Smooth muscle cell (in vitro differentiated cells): ENCODE measurements around the gene DAGLA. TPM values are rescaled to one million over a fixed set of nuclear protein-coding genes. Genes with fewer than 3 reads are reported as not detected.

ENCODE experiments used
- DNase-seq: peaks from one replicate; lab custom pipeline; 2025; ENCODE audit not compliant: unreplicated experiment; lab: John Stamatoyannopoulos, UW
- H2AFZ ChIP-seq: fragments of 200-600 bp; sonication (generic); 2 replicates; pipeline ENCODE4 v1.6.0; 2016; ENCODE audit warnings: antibody characterized with exemption, low read depth, mild to moderate bottlenecking
- H3F3A ChIP-seq: fragments of 200-600 bp; sonication (generic); 2 replicates; pipeline ENCODE4 v1.6.0; 2017; ENCODE audit warnings: antibody characterized with exemption, low read depth
- H3K27ac ChIP-seq: fragments of 200-600 bp; sonication (generic); 2 replicates; pipeline ENCODE4 v1.5.1; 2016; ENCODE audit warnings: low read depth, mild to moderate bottlenecking
- H3K27me3 ChIP-seq: fragments of 200-600 bp; sonication (generic); 2 replicates; pipeline ENCODE4 v1.6.1; 2016; ENCODE audit warnings: low read depth, mild to moderate bottlenecking
- H3K36me3 ChIP-seq: fragments of 200-600 bp; sonication (generic); 2 replicates; pipeline ENCODE4 v1.5.1; 2016; ENCODE audit warnings: low read depth
- H3K4me1 ChIP-seq: fragments of 200-600 bp; sonication (generic); 2 replicates; pipeline ENCODE4 v1.5.1; 2016; ENCODE audit warnings: low read depth
- H3K4me2 ChIP-seq: fragments of 200-600 bp; sonication (generic); 2 replicates; pipeline ENCODE4 v1.6.0; 2016; ENCODE audit warnings: mild to moderate bottlenecking
- H3K4me3 ChIP-seq: fragments of 200-600 bp; sonication (generic); 2 replicates; pipeline ENCODE4 v1.5.1; 2016; ENCODE audit warnings: mild to moderate bottlenecking
- H3K79me2 ChIP-seq: fragments of 200-600 bp; sonication (generic); 2 replicates; pipeline ENCODE4 v1.6.0; 2016; ENCODE audit warnings: low read depth, mild to moderate bottlenecking
- H3K9ac ChIP-seq: fragments of 200-600 bp; sonication (generic); 2 replicates; pipeline ENCODE4 v1.6.0; 2016; ENCODE audit warnings: low read depth
- H3K9me3 ChIP-seq: fragments of 200-600 bp; sonication (generic); replicated peaks from 2 replicates; pipeline ENCODE4 v1.5.1; 2016; ENCODE audit warnings: low read depth
- H4K20me1 ChIP-seq: fragments of 200-600 bp; sonication (generic); 2 replicates; pipeline ENCODE4 v1.6.0; 2016; ENCODE audit warnings: low read depth
- CTCF ChIP-seq: fragments of 200-600 bp; sonication (generic); IDR thresholded peaks from 2 replicates; pipeline ENCODE4 v1.5.1; 2017; ENCODE audit warnings: borderline replicate concordance, mild to moderate bottlenecking, antibody characterized with exemption; ENCODE audit not compliant: insufficient read depth, poor library complexity, severe bottlenecking
- WGBS: methylation state at CpG from one replicate; pipeline ENCODE4 v1.1.7; 2016; ENCODE audit warnings: low lambda C conversion rate; 5-methylcytosine and 5-hydroxymethylcytosine counted together
- polyA plus RNA-seq: library from polyadenylated mRNA; unstranded; fragments of >200 nt; fragmentation: Nextera tagmentation; extraction: Ambion mirVana; gene quantifications from 2 replicates; pipeline ENCODE4 v1.2.1, GENCODE V29; 2016
- total RNA-seq: library from RNA; depleted of rRNA; stranded (reverse); fragments of >200 nt; gene quantifications from 2 replicates; pipeline ENCODE4 v1.2.3, GENCODE V29; 2014

Gene DAGLA
- total and polyA plus RNA-seq, 2 experiments from 2014 or later = 1.3 to 3.9 TPM

GRCh38 chr11:61706452-61707400 is 26.5 kb downstream of the DAGLA start:
- H3K79me2 ChIP-seq = no peaks in the 10 kb centered on the region
- H4K20me1 ChIP-seq = no peaks in the 10 kb centered on the region
- no peak overlapping the region for H3K4me3 ChIP-seq
- H3K4me2 ChIP-seq = no peak overlapping the region
- TF ChIP-seq CTCF = no peak
- H3K9me3 ChIP-seq = no peaks in the 10 kb centered on the region
- 92% methylated on average over 27 of the region's 27 CpGs for WGBS
- no peaks in the 10 kb centered on the region for H3K27me3 ChIP-seq
- H3K4me1 ChIP-seq = no peaks in the 10 kb centered on the region
- H3K27ac ChIP-seq = no peak overlapping the region
- no peaks in the 10 kb centered on the region for H3K36me3 ChIP-seq
- DNase-seq = no peak
- no peak overlapping the region for H3K9ac ChIP-seq
- H2AFZ ChIP-seq = no peak overlapping the region
- no peaks in the 10 kb centered on the region for H3F3A ChIP-seq

GRCh38 chr11:61707574-61707973 is 27.4 kb downstream of the DAGLA start:
- H3K9ac ChIP-seq = no peak overlapping the region
- H3K4me2 ChIP-seq = no peak overlapping the region
- no peaks in the 10 kb centered on the region for H3K27me3 ChIP-seq
- H2AFZ ChIP-seq = no peak overlapping the region
- H3K4me1 ChIP-seq = no peaks in the 10 kb centered on the region
- H3K27ac ChIP-seq = no peak overlapping the region
- WGBS = 96% methylated on average over 6 of the region's 9 CpGs
- no peaks in the 10 kb centered on the region for H3K36me3 ChIP-seq
- no peaks in the 10 kb centered on the region for H3F3A ChIP-seq
- no peaks in the 10 kb centered on the region for H4K20me1 ChIP-seq
- no peaks in the 10 kb centered on the region for H3K79me2 ChIP-seq
- H3K9me3 ChIP-seq = no peaks in the 10 kb centered on the region
- no peak for TF ChIP-seq CTCF
- DNase-seq = no peak
- no peak overlapping the region for H3K4me3 ChIP-seq

- H3K4me2 ChIP-seq = no peak overlapping the region
- no peaks in the 10 kb centered on the region for H3K27me3 ChIP-seq
- no peaks in the 10 kb centered on the region for H4K20me1 ChIP-seq
- no peak for TF ChIP-seq CTCF
- WGBS = 98% methylated on average over 7 of the region's 7 CpGs
- no peaks in the 10 kb centered on the region for H3K4me1 ChIP-seq
- H3K9me3 ChIP-seq = no peaks in the 10 kb centered on the region
- no peaks in the 10 kb centered on the region for H3K79me2 ChIP-seq
- no peak overlapping the region for H2AFZ ChIP-seq
- H3F3A ChIP-seq = no peaks in the 10 kb centered on the region
- H3K36me3 ChIP-seq = no peaks in the 10 kb centered on the region
- H3K27ac ChIP-seq = no peak overlapping the region
- no peak overlapping the region for H3K4me3 ChIP-seq
- no peak for DNase-seq
- H3K9ac ChIP-seq = no peak overlapping the region
Measured at GRCh38 chr11:61709110-61709509, 28.9 kb downstream of the DAGLA start.

GRCh38 chr11:61709572-61709971 is 29.4 kb downstream of the DAGLA start:
- no peaks in the 10 kb centered on the region for H3K27me3 ChIP-seq

More at GRCh38 chr11:61709572-61709971, 29.4 kb downstream of the DAGLA start:
- WGBS = 85% methylated on average over 7 of the region's 7 CpGs
- no peak overlapping the region for H3K4me3 ChIP-seq
- H3K4me2 ChIP-seq = no peak overlapping the region
- H2AFZ ChIP-seq = no peak overlapping the region
- no peaks in the 10 kb centered on the region for H3K9me3 ChIP-seq
- no peaks in the 10 kb centered on the region for H3F3A ChIP-seq
- H3K79me2 ChIP-seq = no peaks in the 10 kb centered on the region
- no peak for TF ChIP-seq CTCF
- DNase-seq = no peak
- no peak overlapping the region for H3K27ac ChIP-seq
- H3K9ac ChIP-seq = no peak overlapping the region
- no peaks in the 10 kb centered on the region for H3K36me3 ChIP-seq
- H3K4me1 ChIP-seq = no peaks in the 10 kb centered on the region
- no peaks in the 10 kb centered on the region for H4K20me1 ChIP-seq
